HG03175 (cell line): ENCODE data around the gene SUCLG2.
"Not testable (repeated sequence)": the region's sequence is repeated elsewhere in the genome, so short reads cannot be mapped to it uniquely, and the experiment has no call there.

Source experiments
- ATAC-seq: cut with Tn5 transposase; IDR thresholded peaks from one replicate; pipeline ENCODE4 v1.9.1; 2021; ENCODE audit warnings: mild to moderate bottlenecking, moderate library complexity; ENCODE audit not compliant: unreplicated experiment

SUCLG2 gene

DNA sequence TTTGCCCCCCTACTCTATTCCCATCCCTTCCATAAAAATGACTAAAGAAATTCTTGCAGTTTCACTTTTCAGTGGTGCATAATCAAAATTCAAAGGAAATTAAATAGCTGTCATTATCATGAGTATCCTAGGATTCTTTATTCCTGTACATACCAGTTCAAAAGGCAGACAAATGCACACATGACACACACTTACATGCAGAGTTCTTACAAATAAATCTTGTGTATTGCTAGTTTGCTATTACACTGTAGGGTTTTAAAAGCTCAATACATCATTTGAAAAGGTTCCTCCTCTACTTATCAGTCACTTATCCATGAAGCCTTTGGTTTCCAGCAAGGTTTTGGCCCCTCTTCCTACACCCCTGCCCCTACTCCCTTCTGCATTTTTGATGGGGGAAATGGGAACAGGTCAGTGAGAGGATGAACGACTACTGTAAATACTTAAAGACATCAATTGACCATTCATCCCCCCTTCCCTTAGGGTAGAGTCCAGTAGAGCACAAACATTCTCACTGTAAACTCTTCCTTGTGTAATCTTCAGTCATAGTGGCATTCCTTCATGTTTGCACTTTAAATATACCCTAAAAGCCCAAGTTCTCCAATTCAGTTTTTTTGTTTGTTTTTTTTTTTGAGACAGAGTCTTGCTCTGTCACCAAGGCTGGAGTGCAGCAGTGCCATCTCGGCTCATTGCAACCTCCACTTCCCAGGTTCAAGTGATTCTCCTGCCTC, 92.6 kb downstream of the SUCLG2 start:
- no peak for ATAC-seq

DNA sequence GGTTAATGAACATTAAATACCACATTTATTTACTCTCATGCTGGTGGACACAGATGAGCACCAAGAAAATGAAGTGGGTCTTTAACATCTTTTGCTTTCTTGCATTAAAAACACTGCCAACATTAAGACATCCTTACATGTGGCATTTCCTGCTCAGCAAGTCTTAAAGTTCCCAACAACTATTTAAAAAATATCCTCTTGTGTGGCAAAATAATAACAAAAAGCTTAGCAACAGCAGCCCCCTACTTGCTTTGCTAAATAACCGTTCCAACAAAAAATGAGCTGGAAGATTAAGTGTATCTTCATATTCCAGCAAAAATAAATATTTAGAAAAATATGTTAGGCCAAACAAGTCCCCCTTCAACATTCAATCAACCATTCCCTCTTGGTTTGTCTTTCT, 93.1 kb downstream of the SUCLG2 start:
- no peak for ATAC-seq

DNA sequence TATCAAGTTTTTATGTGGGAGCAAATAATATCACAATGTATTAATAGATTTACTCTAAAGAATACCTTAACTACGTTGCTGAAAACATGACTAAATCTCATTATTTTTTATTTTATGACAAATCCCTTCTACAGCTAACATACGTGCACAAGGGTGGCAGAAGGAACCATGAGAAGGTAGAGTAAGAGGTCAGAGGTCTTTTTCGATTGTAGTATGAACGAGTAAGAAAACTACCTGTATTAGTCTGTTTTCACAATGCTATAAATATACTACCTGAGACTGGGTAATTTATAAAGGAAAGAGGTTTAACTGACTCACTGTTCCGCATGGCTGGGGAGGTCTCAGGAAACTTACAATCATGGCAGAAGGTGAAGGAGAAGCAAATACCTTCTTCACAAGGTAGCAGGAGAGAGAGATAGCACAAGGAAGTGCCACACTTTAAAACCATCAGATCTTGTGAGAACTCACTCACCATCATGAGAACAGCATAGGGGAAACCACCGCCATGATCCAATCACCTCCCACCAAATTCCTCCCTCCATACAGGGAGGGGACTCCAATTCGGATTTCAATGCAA, 95.3 kb downstream of the SUCLG2 start:
- ATAC-seq, result no peak

DNA sequence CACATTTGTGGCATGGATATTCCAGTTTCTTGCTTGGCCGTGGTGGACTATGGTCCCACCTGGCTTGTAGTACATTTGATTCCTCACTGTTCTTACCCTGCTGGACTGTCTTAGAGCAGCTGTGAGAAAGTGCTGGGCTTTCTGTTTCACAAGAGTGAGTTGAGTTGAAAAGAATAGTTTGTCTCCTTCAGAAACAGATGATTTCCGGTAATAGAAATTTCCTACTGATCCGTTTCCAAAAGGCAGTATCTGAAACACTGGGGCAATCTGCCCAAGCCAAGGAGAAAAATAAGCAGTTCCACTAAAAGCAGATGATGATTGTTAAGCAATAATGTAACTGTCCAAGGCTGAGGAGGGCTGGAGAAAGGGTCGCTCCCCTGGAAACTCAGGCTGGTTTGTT, 96.0 kb downstream of the SUCLG2 start:
- ATAC-seq, result no peak

DNA sequence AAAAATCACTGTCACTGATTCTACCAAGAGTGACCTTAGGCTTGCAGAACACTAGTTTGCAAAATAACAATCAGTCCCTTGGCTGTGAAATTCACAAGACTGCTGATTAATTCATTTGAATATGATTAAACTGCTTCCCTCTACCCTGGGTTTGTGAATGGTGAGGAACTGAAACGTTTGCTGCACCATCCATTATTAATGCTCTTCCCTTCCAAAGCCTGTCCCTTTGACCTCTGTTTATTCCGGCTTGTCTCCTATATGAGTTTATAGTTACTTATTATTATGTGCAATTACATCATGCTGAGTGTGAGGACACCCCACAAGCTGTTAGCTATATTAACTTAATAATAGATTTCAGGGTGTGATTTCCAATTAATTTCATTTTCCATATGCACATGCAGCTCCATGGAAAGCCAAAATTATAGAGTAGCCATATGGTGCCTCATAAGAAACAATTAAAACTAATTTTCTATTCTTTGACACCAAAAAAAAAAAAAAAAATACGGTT, 96.5 kb downstream of the SUCLG2 start:
- ATAC-seq, result no peak

DNA sequence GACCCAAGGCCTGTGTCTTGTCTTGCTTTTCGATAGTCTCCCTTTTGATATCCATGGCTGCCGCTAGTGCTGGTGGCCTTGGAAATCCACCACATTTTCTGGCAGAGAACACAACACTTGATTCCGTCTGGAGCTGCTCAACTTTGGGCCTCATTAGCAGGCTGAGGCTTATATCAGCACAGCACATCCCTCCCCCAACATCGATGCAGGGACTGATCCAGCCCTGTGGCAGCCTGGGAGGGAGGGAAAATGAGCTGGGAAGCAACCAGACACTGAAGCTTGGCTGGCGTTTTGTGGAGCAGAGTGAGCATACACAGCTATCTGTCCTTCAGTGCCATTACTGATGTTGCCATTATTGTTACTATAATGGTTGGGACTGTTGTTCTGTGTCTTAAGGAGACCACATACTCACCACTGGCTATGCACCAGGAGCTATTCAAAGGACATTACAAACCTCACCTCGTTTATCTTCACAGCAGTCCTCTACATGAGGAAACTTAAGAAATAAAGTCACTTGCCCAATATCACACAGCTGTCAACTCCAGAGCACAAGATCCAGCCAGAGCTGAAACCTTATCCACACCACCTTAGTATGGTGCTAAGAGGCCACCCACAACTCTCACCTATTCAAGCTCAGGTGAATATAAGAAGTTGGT, 102.9 kb downstream of the SUCLG2 start:
- no peak for ATAC-seq

DNA sequence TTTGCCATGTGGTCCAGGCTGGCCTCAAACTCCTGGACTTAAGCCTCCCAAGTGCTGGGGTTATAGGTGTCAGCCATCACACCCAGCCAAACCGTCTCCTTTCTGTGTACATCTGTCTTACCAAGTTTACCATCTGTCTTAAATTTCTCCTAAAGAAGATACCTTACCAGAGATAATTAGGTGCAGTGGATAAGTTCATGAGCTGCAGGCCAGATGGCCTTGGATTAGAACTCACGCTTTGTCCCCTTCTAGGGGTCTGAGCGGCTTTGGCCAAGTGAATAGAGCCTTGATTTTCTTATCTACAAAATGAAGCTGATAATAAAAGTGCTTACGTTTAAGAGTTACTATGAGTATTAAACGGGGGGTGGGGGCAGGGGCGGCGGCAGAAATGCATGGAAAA, 103.9 kb downstream of the SUCLG2 start:
- no peak for ATAC-seq

DNA sequence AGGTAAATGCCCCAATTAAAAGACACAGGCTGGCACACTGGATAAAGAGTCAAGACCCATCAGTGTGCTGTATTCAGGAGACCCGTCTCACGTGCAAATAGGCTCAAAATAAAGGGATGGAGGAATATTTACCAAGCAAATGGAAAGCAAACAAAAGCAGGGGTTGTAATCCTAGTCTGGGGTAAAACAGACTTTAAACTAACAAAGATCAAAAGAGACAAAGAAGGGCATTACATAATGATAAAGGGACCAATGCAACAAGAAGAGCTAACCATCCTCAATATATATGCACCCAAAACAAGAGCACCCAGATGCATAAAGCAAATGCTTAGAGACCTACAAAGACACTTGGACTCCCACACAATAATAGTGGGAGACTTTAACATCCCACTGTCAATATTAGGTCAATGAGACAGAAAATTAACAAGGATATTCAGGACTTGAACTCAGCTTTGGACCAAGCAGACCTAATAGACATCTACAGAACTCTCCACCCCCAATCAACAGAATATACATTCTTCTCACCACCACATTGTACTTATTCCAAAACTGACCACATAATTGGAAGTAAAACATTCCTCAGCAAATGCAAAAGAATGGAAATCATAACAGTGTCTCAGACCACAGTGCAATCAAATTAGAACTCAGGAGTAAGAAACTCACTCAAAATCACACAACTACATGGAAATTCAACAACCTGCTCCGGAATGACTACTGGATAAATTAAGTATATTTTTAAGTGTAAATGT, 111.7 kb downstream of the SUCLG2 start:
- not testable (repeated sequence) for ATAC-seq

DNA sequence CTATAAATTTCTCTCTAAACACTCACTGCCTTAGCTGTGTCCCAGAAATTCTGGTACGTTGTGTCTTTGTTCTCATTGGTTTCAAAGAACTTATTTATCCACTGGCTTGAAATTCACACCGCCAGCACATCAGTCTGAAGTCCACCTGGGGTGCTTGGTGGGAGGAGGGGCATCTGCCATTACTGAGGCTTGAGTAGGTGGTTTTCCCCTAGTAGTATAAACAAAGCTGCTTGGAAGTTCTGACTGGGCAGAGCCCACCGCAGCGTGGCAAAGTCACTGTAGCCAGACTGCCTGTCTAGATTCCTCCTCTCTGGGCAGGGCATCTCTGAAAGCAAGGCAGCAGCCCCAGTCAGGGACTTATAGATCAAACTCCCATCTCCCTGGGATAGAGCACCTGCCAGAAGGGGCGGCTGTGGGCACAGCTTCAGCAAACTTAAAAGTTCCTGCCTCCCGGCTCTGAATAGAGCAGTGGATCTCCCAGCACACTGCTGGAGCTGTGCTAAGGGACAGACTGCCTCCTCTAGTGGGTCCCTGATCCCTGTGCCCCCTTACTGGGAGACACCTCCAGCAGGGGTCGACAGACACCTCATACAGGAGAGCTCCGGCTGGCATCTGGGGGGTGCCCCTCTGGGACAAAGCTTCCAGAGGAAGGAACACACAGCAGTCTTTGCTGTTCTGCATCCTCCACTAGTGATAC, 114.1 kb downstream of the SUCLG2 start:
- ATAC-seq, result no peak

DNA sequence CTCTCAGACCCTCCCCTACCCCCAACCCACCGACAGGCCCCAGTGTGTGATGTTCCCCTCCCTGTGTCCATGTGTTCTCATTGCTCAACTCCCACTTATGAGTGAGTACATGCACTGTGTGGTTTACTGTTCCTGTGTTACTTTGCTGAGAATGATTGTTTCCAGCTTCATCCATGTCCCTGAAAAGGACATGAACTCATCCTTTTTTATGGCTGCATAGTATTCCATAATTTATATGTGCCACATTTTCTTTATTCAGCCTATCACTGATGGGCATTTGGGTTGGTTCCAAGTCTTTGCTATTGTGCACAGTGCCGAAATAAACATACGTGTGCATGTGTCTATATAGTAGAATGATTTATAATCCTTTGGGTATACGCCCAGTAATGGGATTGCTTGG, 117.2 kb downstream of the SUCLG2 start:
- not testable (repeated sequence) for ATAC-seq

DNA sequence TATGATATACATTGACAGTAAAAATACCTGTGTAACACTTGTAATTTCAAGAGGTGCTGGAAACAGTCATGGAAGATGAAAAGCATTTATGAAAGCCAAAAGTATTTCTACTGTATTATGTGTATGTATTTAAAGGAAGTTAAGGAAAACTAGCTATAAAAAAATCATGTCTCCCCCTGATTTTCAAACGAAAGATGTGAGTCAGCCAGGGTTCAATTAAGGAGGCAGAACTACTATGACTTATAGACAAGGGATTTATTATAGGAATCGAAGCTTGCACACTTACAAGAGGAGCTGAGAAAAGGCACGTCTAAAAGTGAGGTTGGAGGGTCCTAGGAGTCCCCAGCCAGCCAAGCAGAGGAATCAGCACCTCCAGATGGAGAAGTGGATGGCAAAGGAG, 119.4 kb downstream of the SUCLG2 start:
- ATAC-seq, result no peak

DNA sequence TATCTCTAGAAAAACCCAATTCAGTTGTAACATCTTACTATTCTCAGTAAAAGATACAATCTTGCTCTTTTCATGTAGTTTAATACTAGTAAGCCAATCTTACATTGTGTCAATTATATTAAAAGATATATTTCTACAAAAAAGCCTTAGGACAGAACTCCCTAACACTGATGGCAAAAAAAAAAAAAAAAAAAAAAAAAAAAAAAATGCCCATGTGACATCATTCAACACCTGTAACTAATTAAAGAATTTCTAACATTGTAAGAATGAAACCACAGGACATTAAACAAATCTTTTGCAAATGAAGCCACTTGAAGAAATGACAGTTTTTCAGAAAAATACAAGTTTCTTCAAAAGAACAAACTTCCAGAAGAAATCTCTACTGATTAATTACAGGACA, 119.8 kb downstream of the SUCLG2 start:
- ATAC-seq, result no peak

DNA sequence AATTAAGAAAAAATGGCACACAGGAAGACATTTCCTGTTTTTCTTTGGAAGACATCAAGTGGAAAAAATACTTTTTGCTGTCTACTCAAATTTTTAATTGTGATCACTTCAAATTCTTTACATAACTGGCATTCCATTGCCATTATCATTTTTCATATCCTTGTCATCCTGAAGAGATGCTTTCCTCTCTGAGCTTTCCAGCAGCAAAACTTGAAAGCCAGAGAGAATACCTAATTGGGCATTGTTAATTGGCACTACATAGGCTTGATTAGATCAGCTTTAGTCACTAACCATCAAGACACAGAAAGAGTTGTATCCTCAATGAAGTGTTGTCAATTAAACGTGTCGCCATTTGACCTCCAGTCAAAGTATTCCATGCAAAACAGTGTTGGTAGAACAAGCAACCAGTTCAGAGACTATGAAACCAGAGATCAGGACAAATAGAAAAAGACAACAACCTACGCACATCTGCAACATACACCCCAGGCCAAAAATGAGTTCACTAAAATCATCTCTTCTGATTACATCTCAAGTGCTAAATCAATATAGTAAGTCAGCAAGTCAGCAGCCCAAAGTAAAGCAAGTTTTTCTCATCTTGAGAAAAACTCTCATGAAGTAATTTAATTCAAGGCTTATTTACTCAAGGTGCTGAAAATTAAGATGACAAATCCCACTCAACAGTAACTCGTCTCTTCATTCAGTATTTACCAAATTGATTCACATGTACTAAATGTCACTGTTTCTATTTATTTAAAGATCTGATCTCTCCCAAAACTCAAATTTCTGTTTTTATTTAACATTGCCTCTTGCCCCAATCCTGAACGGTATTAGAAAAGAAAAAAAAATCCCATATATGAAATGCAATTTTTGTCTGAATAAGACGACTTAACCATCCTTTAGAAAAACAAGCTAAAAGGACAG, 123.0 kb downstream of the SUCLG2 start:
- ATAC-seq, result no peak

DNA sequence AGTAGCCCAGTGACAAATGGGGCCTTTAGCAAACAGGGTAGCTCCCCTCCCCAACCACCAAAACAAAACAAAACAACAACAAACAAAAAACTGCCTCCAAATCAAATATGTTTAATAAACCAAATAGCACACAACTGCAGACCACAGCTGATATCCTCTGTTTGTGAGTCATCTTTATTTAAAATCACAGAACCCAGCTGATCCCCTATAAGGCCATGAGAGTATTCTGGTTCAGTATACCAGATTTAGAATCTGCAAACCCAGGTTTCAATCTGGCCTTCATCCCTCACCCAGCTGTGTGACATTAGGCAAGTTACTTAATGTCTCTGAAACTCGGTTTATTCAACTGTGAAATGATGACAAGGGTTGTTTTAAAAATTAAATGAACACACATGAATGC, 124.5 kb downstream of the SUCLG2 start:
- no peak for ATAC-seq

DNA sequence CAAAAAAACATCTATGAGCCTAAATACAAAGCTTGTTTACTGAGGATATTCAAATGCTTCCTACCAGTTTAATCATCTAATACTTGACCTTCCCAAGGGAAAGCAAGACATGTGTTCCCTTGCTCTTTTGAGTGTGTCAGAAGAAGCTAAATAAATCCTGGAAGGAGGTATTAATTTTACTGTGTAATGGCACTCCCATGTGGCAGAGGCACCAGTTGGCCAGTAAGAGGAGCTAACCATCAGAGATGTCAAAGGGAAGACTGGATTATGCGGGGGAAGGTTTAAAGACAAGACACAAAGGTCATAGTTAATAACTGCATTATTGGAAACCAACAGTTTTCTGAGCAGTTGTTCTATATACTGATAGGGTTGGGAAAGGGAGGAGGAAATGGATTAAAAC, 125.1 kb downstream of the SUCLG2 start:
- ATAC-seq, result no peak

DNA sequence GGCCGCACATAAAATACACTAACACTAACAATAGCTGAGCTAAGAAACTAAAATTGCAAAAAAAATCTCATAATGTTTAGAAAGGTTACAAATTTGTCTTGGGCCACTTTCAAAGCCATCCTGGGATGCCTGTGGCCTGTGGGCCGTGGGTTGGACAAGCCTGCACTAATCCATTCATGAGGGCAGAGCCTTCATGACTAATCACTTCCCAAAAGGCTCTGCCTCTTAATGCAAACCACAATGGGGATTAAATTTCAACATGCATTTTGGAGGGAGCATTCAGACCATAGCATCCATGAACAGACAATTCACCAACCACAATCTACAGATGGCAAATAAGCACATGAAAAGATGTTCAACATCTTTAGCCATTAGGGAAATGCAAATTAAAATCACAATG, 128.2 kb downstream of the SUCLG2 start:
- ATAC-seq, result no peak

DNA sequence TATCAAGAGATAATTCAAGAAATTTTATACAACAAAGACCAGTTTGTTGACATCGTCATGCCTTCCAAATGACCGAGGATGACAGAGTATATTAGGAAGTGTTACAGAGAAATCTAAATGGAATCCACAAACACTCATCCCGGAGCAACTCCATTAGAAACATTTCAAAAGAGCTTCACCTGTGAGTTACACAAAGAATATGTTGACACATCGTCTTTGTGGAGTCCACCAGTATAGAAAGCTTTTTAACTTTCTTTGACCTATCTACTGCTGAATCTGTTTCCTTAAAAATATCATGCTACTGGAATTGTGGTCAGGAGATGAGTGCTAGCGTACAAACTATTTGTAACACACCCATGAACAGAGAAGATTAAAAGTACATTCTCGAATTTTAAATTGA, 130.4 kb downstream of the SUCLG2 start:
- no peak for ATAC-seq

DNA sequence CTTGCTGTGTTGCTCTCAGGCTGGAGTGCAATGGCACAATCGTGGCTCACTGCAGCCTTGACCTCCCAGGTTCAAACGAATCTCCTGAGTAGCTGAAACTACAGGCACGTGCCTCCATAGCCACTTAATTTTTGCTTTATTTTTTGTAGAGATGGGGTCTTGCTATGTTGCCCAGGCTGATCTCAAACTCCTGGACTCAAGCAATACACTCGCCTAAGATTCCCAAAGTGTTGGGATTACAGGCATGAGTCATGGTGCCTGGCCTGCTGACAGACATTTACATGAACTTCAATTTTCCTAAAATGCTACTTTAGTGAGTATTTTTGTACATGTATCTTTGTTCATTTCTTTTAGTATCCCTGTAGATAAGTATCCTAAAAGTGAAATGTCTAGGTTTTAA, 132.3 kb downstream of the SUCLG2 start:
- no peak for ATAC-seq

DNA sequence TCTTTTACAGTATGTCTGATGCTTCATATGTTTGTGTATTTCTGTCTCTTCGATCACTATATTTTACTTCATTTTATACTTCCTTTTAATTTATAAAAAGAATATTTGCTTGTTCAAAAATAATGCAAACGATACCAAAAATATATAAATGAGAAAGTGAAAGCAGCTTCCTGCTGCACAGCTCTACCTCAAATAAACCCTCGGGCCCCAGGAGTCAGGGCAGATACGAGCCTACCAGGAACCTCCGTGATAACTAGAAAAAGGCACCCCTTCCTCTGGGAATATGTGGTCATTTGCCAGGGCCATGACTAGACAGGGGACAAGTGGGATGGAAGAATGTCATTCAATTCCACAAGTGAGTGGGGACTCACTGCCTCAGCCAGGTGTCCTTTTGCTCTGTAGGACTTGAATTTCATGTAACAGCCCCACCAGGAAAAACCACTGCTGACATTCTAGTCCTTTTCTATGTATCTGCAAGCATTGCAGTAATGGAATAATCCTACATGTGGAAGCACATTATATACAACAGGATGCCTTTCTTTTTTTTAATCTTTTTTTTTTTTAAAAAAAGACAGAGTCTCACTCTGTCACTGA, 133.3 kb downstream of the SUCLG2 start:
- ATAC-seq, result no peak
